H1 (cell line): ENCODE data around the gene DBH. TPM values are rescaled to one million over a fixed set of nuclear protein-coding genes. Genes with fewer than 3 reads are reported as not detected.
A peak's percentile ranks its signal among the peaks of the same experiment; 100 is the strongest.

Source experiments
- CTCF ChIA-PET: fragments of 300-600 bp; sonication (Branson Sonifier 250); formaldehyde crosslinking; loops from one replicate; lab custom pipeline; 2021; ENCODE audit not compliant: partially characterized antibody; lab: Charles Lee
- POLR2A ChIA-PET: fragments of 300-600 bp; sonication (Branson Sonifier 250); formaldehyde crosslinking; loops from one replicate; lab custom pipeline; 2021; ENCODE audit warnings: inconsistent platforms; ENCODE audit not compliant: partially characterized antibody; lab: Charles Lee
- DNase-seq, 2 experiments: peaks; one replicate each; pipeline versions ENCODE4 v3.0.0 to v3.0.0-alpha.2; 2010 to 2022; ENCODE audit warnings: low spot score in 2 of 2, low read depth in 1 of 2, mixed read lengths in 1 of 2
- FAIRE-seq: peaks from 2 replicates; lab custom pipeline; 2011; peaks lifted over from hg19 to GRCh38; lab: Jason Lieb, UNC
- H2AFZ ChIP-seq: 2 replicates; pipeline ENCODE4 v1.8.1; 2012; ENCODE audit warnings: low read length, inconsistent platforms
- H2AK5ac ChIP-seq: 2 replicates; pipeline ENCODE4 v1.6.1; 2013; ENCODE audit warnings: low read depth, low read length
- H2BK120ac ChIP-seq: replicated peaks from 2 replicates; pipeline ENCODE3; 2013; ENCODE audit warnings: low read depth, low read length, inconsistent platforms
- H2BK12ac ChIP-seq: 2 replicates; pipeline ENCODE4 v1.6.1; 2013; ENCODE audit warnings: low read depth, low read length
- H2BK15ac ChIP-seq: 2 replicates; pipeline ENCODE4 v1.6.1; 2013; ENCODE audit warnings: low read length
- H2BK20ac ChIP-seq: 2 replicates; pipeline ENCODE4 v1.6.1; 2013; ENCODE audit warnings: low read length
- H2BK5ac ChIP-seq: 2 replicates; pipeline ENCODE4 v1.6.1; 2013; ENCODE audit warnings: low read depth, low read length
- H3K14ac ChIP-seq: 2 replicates; pipeline ENCODE4 v1.6.1; 2013; ENCODE audit warnings: inconsistent platforms; ENCODE audit not compliant: insufficient read length
- H3K18ac ChIP-seq: 2 replicates; pipeline ENCODE4 v1.6.1; 2013; ENCODE audit warnings: low read length; ENCODE audit errors: extremely low read depth
- H3K23ac ChIP-seq: 2 replicates; pipeline ENCODE4 v1.6.1; 2013; ENCODE audit warnings: inconsistent platforms; ENCODE audit not compliant: insufficient read length
- H3K23me2 ChIP-seq: 2 replicates; pipeline ENCODE4 v1.6.1; 2013; ENCODE audit warnings: low read depth, low read length
- H3K27ac ChIP-seq: 2 replicates; pipeline ENCODE4 v1.6.1; 2011; ENCODE audit warnings: low read depth, low read length, inconsistent platforms
- H3K27me3 ChIP-seq, 4 experiments: replicated peaks in 1 of 4; 1 replicate in 1 of 4; 2 replicates in 3 of 4; pipeline versions ENCODE4 v1.6.1 to v1.8.1; 2011 to 2013; ENCODE audit warnings: low read length in 3 of 4, mild to moderate bottlenecking in 3 of 4, inconsistent platforms in 2 of 4, mixed read lengths in 2 of 4, moderate library complexity in 1 of 4; ENCODE audit not compliant: control insufficient read depth in 3 of 4, insufficient read depth in 3 of 4; ENCODE audit errors: extremely low read depth in 1 of 4
- H3K36me3 ChIP-seq, 4 experiments: 2 replicates each; pipeline versions ENCODE4 v1.6.1 to v1.8.1; 2011 to 2013; ENCODE audit warnings: mild to moderate bottlenecking in 4 of 4, low read length in 3 of 4, moderate library complexity in 2 of 4, control low read depth in 1 of 4, inconsistent platforms in 1 of 4; ENCODE audit not compliant: insufficient read depth in 4 of 4, control insufficient read depth in 2 of 4
- H3K4ac ChIP-seq: replicated peaks from 2 replicates; pipeline ENCODE3; 2013; ENCODE audit warnings: low read length, low read depth, mixed read lengths, inconsistent platforms; ENCODE audit not compliant: insufficient read length
- H3K4me1 ChIP-seq, 4 experiments: replicated peaks in 1 of 4; 1 replicate in 1 of 4; 2 replicates in 3 of 4; pipeline versions ENCODE4 v1.6.1 to v1.8.1; 2011 to 2013; ENCODE audit warnings: low read length in 3 of 4, inconsistent platforms in 2 of 4, mixed read lengths in 1 of 4; ENCODE audit not compliant: insufficient read depth in 4 of 4, control insufficient read depth in 3 of 4
- H3K4me2 ChIP-seq, 2 experiments: 2 replicates each; pipeline versions ENCODE4 v1.6.1 to v1.8.1; 2011 to 2013; ENCODE audit warnings: low read depth in 2 of 2, low read length in 2 of 2, control low read depth in 1 of 2, inconsistent platforms in 1 of 2, mild to moderate bottlenecking in 1 of 2; ENCODE audit not compliant: insufficient read depth in 1 of 2
- H3K4me3 ChIP-seq, 4 experiments: fragments of 200-600, 300-600 bp in 1 of 4; sonication (generic), shearing (Covaris generic), sonication (Bioruptor Twin) in 1 of 4; 2 replicates each; pipeline versions ENCODE4 v1.5.1 to v1.8.1; 2011 to 2016; ENCODE audit warnings: low read length in 4 of 4, low read depth in 3 of 4, control low read depth in 2 of 4, inconsistent platforms in 2 of 4, mild to moderate bottlenecking in 2 of 4, mixed read lengths in 1 of 4, moderate library complexity in 1 of 4; ENCODE audit not compliant: insufficient read depth in 2 of 4; ENCODE audit errors: extremely low read depth in 1 of 4
- H3K56ac ChIP-seq: replicated peaks from 2 replicates; pipeline ENCODE3; 2013; ENCODE audit warnings: low read depth, mild to moderate bottlenecking, mixed read lengths, low read length, inconsistent platforms; ENCODE audit not compliant: insufficient read length
- H3K79me1 ChIP-seq: 2 replicates; pipeline ENCODE4 v1.6.1; 2013; ENCODE audit warnings: low read depth, low read length, control low read depth
- H3K79me2 ChIP-seq, 2 experiments: 2 replicates each; pipeline versions ENCODE4 v1.6.1 to v1.8.1; 2012 to 2013; ENCODE audit warnings: low read length in 2 of 2, mild to moderate bottlenecking in 2 of 2, inconsistent platforms in 1 of 2; ENCODE audit not compliant: insufficient read depth in 2 of 2, control insufficient read depth in 1 of 2
- H3K9ac ChIP-seq, 4 experiments: replicated peaks in 1 of 4; 1 replicate in 1 of 4; 2 replicates in 3 of 4; pipeline versions ENCODE4 v1.6.1 to v1.8.1; 2011 to 2013; ENCODE audit warnings: low read depth in 3 of 4, low read length in 3 of 4, control low read depth in 2 of 4, mild to moderate bottlenecking in 2 of 4, moderate library complexity in 2 of 4, inconsistent platforms in 1 of 4; ENCODE audit errors: extremely low read depth in 1 of 4
- H3K9me3 ChIP-seq, 2 experiments: 2 replicates each; pipeline versions ENCODE4 v1.6.1 to v1.8.1; 2012 to 2013; ENCODE audit warnings: mild to moderate bottlenecking in 2 of 2, moderate library complexity in 2 of 2, control low read depth in 1 of 2, inconsistent platforms in 1 of 2, low read depth in 1 of 2, low read length in 1 of 2, mixed read lengths in 1 of 2; ENCODE audit not compliant: insufficient read depth in 2 of 2
- H4K20me1 ChIP-seq, 2 experiments: replicated peaks in 1 of 2; 2 replicates each; pipeline versions ENCODE3 to v1.8.1; 2011 to 2013; ENCODE audit warnings: inconsistent platforms in 2 of 2, low read length in 2 of 2, mild to moderate bottlenecking in 1 of 2; ENCODE audit not compliant: insufficient read depth in 2 of 2, control insufficient read depth in 1 of 2
- H4K5ac ChIP-seq: 2 replicates; pipeline ENCODE4 v1.6.1; 2013; ENCODE audit warnings: low read length, low read depth, mixed read lengths, inconsistent platforms; ENCODE audit not compliant: insufficient read length
- H4K8ac ChIP-seq: 2 replicates; pipeline ENCODE4 v1.8.0; 2013; ENCODE audit warnings: mild to moderate bottlenecking, moderate library complexity, low read length, inconsistent platforms; ENCODE audit not compliant: insufficient read depth; ENCODE audit errors: extremely low read depth
- H4K91ac ChIP-seq: replicated peaks from 2 replicates; pipeline ENCODE3; 2013; ENCODE audit warnings: low read length, mixed read lengths, inconsistent platforms; ENCODE audit not compliant: insufficient read length
- CHD1 ChIP-seq: IDR thresholded peaks from 2 replicates; pipeline ENCODE4 v1.6.1; 2012; ENCODE audit warnings: low read depth, low read length, improper control_type of control experiment
- CTBP2 ChIP-seq: IDR thresholded peaks from 2 replicates; pipeline ENCODE4 v1.7.0; 2011; ENCODE audit warnings: borderline replicate concordance, mild to moderate bottlenecking, moderate library complexity, mixed read lengths, low read length; ENCODE audit not compliant: insufficient read depth, insufficient read length
- FOSL1 ChIP-seq: IDR thresholded peaks from 2 replicates; pipeline ENCODE4 v1.6.1; 2011; ENCODE audit warnings: mild to moderate bottlenecking, low read depth, low read length, moderate library complexity; ENCODE audit not compliant: insufficient read depth
- KDM1A ChIP-seq: fragments of 200-600, 300-600 bp; sonication (generic); IDR thresholded peaks from 2 replicates; pipeline ENCODE4 v1.7.1; 2016; ENCODE audit warnings: mild to moderate bottlenecking, low read length, borderline replicate concordance
- KDM5A ChIP-seq: fragments of 200-600 bp; IDR thresholded peaks from 2 replicates; pipeline ENCODE4 v1.7.1; 2012; ENCODE audit warnings: mild to moderate bottlenecking, low read length, inconsistent platforms, mixed read lengths
- RFX5 ChIP-seq: IDR thresholded peaks from 2 replicates; pipeline ENCODE4 v1.6.1; 2011; ENCODE audit warnings: low read depth, low read length, improper control_type of control experiment, borderline replicate concordance
- SIX5 ChIP-seq: IDR thresholded peaks from 2 replicates; pipeline ENCODE4 v1.6.1; 2011; ENCODE audit warnings: mild to moderate bottlenecking, low read depth, low read length
- SP1 ChIP-seq: IDR thresholded peaks from 2 replicates; pipeline ENCODE4 v1.6.1; 2011; ENCODE audit warnings: low read depth, low read length
- TEAD4 ChIP-seq: IDR thresholded peaks from 2 replicates; pipeline ENCODE4 v1.6.1; 2012; ENCODE audit warnings: low read depth, low read length, inconsistent platforms, mixed read lengths
- WGBS, 2 experiments: shearing (Covaris generic) in 1 of 2; methylation state at CpG; one replicate each; pipeline versions ENCODE4 v1.1.6 to v1.1.7; 2013 to 2015; ENCODE audit warnings: low lambda C conversion rate in 2 of 2, mixed read lengths in 2 of 2, inconsistent platforms in 1 of 2, low coverage in 1 of 2, missing lambda C conversion rate in 1 of 2; ENCODE audit not compliant: insufficient replicate concordance in 2 of 2, insufficient coverage in 1 of 2, insufficient read length in 1 of 2; ENCODE audit errors: extremely low coverage in 1 of 2, missing lambda C conversion rate in 1 of 2; 5-methylcytosine and 5-hydroxymethylcytosine counted together
- polyA plus RNA-seq, 7 experiments: library from polyadenylated mRNA; depleted of rRNA in 3 of 7; stranded (reverse) in 5 of 7; unstranded in 2 of 7; fragments of >200 nt in 5 of 7; fragments of 200-250 nt in 2 of 7; gene quantifications; 1 replicate in 5 of 7; 2 replicates in 1 of 7; 4 replicates in 1 of 7; pipeline versions ENCODE4 v1.2.1 to v1.2.3, GENCODE V29; 2011 to 2013; ENCODE audit warnings: missing spikeins in 2 of 7, mixed read lengths in 2 of 7
- total RNA-seq: library from RNA; stranded (reverse); fragmentation: NEBNext Ultra II Directional; extraction: Animal tissue kit (Norgen Biotek cat#: 25700); gene quantifications from 2 replicates; pipeline ENCODE4 v1.2.1, GENCODE V29; 2021
- TF ChIP-seq, protein P1 (sequence below): IDR thresholded peaks from 2 replicates; pipeline ENCODE4 v1.6.1; 2012; ENCODE audit warnings: inconsistent platforms
- TF ChIP-seq, protein P2 (sequence below): IDR thresholded peaks from 2 replicates; pipeline ENCODE4 v1.6.1; 2011; ENCODE audit warnings: low read length, improper control_type of control experiment

The DBH gene
- total and polyA plus RNA-seq, 2 of the 8 experiments (the other 6 are each of a cell fraction or from before 2014, with no cell fraction given) = 0.18 TPM; not detected in 1

GRCh38 chr9:133629221-133630110 lies 6.7 kb upstream of the DBH start:
- H3K79me2 ChIP-seq = no peaks in the 10 kb centered on the region
- POLR2A ChIA-PET = interaction anchor here (1.2 kb wide), 1 partner anchor 12 kb away, joined by 3 read pairs; no protein-coding TSS in a partner anchor
- H2BK5ac ChIP-seq = no peak overlapping the region
- no peak overlapping the region for H4K5ac ChIP-seq
- H2BK120ac ChIP-seq = no peak overlapping the region
- FAIRE-seq (no peak), DNase-seq (no peak)
- no peak overlapping the region for H3K18ac ChIP-seq
- H2BK15ac ChIP-seq = peak overlapping the region; percentile 88; the same call in 1 of the 2 replicates
- no peak overlapping the region for H3K4ac ChIP-seq
- no peak overlapping the region for H2BK12ac ChIP-seq
- no peaks in the 10 kb centered on the region for H3K27me3 ChIP-seq
- H4K8ac ChIP-seq = no peak overlapping the region
- no peak overlapping the region for H3K14ac ChIP-seq
- H3K23ac ChIP-seq = no peak overlapping the region
- H3K27ac ChIP-seq = no peak overlapping the region
- no peak overlapping the region for H4K91ac ChIP-seq
- H3K4me1 ChIP-seq = peaks cover 0 to 16% (median 9%) of the 10 kb centered on the region in 4 experiments; a peak in 5 of 7 replicates
- no peaks in the 10 kb centered on the region for H4K20me1 ChIP-seq
- no peak overlapping the region for H2AFZ ChIP-seq
- CTCF ChIA-PET = interaction anchor here (0.6 to 1.3 kb wide), 4 partner anchors 10 to 154 kb away, joined by 4 to 5 read pairs (median 4); no protein-coding TSS in a partner anchor
- peaks cover 6% of the 10 kb centered on the region in 2 experiments; a peak in 3 of 4 replicates for H3K9me3 ChIP-seq
- no peak overlapping the region for H2BK20ac ChIP-seq
- H2AK5ac ChIP-seq = no peak overlapping the region
- H3K79me1 ChIP-seq = no peaks in the 10 kb centered on the region
- no peaks in the 10 kb centered on the region for H3K36me3 ChIP-seq
- H3K9ac ChIP-seq = no peak overlapping the region
- WGBS, 2 experiments = 88% methylated on average over 23 of the region's 23 CpGs; no CpG with 5 or more reads in 1 of the 2 experiments
- H3K56ac ChIP-seq = no peak overlapping the region
- H3K23me2 ChIP-seq = no peaks in the 10 kb centered on the region
- H3K4me3 ChIP-seq = no peak overlapping the region
- H3K4me2 ChIP-seq = no peak overlapping the region
- TF ChIP-seq SP1 (no peak), RFX5 (no peak), SIX5 (no peak), FOSL1 (no peak), KDM1A (no peak), CHD1 (no peak), CTBP2 (no peak), TEAD4 (no peak), KDM5A (no peak)
- TF ChIP-seq, protein P1, sequence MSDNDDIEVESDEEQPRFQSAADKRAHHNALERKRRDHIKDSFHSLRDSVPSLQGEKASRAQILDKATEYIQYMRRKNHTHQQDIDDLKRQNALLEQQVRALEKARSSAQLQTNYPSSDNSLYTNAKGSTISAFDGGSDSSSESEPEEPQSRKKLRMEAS = no peak
- TF ChIP-seq, protein P2, sequence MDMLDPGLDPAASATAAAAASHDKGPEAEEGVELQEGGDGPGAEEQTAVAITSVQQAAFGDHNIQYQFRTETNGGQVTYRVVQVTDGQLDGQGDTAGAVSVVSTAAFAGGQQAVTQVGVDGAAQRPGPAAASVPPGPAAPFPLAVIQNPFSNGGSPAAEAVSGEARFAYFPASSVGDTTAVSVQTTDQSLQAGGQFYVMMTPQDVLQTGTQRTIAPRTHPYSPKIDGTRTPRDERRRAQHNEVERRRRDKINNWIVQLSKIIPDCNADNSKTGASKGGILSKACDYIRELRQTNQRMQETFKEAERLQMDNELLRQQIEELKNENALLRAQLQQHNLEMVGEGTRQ = no peak
